H9 (cell line): Measurements from ENCODE around the gene CPLANE1. TPM values are rescaled to one million over a fixed set of nuclear protein-coding genes. Genes with fewer than 3 reads are reported as not detected.

Source experiments
- DNase-seq: peaks from one replicate; pipeline ENCODE4 v3.0.0-alpha.2; 2017
- H2AFZ ChIP-seq: one replicate; pipeline ENCODE4 v1.6.1; 2013; ENCODE audit warnings: mild to moderate bottlenecking, low read length, control low read depth, moderate library complexity
- H2AK5ac ChIP-seq: 2 replicates; pipeline ENCODE4 v1.6.1; 2013; ENCODE audit warnings: low read length, control low read depth, mixed read lengths; ENCODE audit not compliant: insufficient read length
- H2BK120ac ChIP-seq: one replicate; pipeline ENCODE4 v1.6.1; 2013; ENCODE audit warnings: low read depth, mild to moderate bottlenecking, low read length, control low read depth, inconsistent platforms; ENCODE audit not compliant: poor library complexity, severe bottlenecking
- H2BK12ac ChIP-seq: 2 replicates; pipeline ENCODE4 v1.6.1; 2013; ENCODE audit warnings: low read length, control low read depth, mixed read lengths, low read depth; ENCODE audit not compliant: insufficient read length
- H2BK15ac ChIP-seq: 2 replicates; pipeline ENCODE4 v1.6.1; 2013; ENCODE audit warnings: low read depth, low read length, control low read depth
- H2BK20ac ChIP-seq: one replicate; pipeline ENCODE4 v1.6.1; 2013; ENCODE audit warnings: low read depth, mild to moderate bottlenecking, low read length, control low read depth, inconsistent platforms; ENCODE audit not compliant: poor library complexity, severe bottlenecking
- H2BK5ac ChIP-seq: 2 replicates; pipeline ENCODE4 v1.6.1; 2013; ENCODE audit warnings: low read length, control low read depth, mixed read lengths; ENCODE audit not compliant: insufficient read length
- H3K14ac ChIP-seq: 2 replicates; pipeline ENCODE4 v1.6.1; 2013; ENCODE audit warnings: low read length, control low read depth; ENCODE audit not compliant: insufficient read depth
- H3K18ac ChIP-seq: 2 replicates; pipeline ENCODE4 v1.6.1; 2013; ENCODE audit warnings: low read depth, mild to moderate bottlenecking, mixed read lengths, low read length, control low read depth; ENCODE audit not compliant: insufficient read length
- H3K23ac ChIP-seq: 2 replicates; pipeline ENCODE4 v1.6.1; 2013; ENCODE audit warnings: low read length, control low read depth, mixed read lengths, low read depth; ENCODE audit not compliant: insufficient read length
- H3K23me2 ChIP-seq: 2 replicates; pipeline ENCODE4 v1.6.1; 2013; ENCODE audit warnings: low read depth, mild to moderate bottlenecking, mixed read lengths, low read length, control low read depth; ENCODE audit not compliant: insufficient read length, poor library complexity, severe bottlenecking
- H3K27ac ChIP-seq: 2 replicates; pipeline ENCODE4 v1.5.1; 2013; ENCODE audit warnings: low read length, control low read depth, mixed read lengths, low read depth; ENCODE audit not compliant: insufficient read length
- H3K27me3 ChIP-seq: 2 replicates; pipeline ENCODE4 v1.6.1; 2013; ENCODE audit warnings: low read length, control low read depth, inconsistent platforms; ENCODE audit not compliant: insufficient read depth
- H3K4ac ChIP-seq: 2 replicates; pipeline ENCODE4 v1.6.1; 2013; ENCODE audit warnings: low read depth, mild to moderate bottlenecking, control low read depth, inconsistent platforms, low read length, moderate library complexity
- H3K4me1 ChIP-seq: 2 replicates; pipeline ENCODE4 v1.6.1; 2013; ENCODE audit warnings: low read length, control low read depth, inconsistent platforms; ENCODE audit not compliant: insufficient read depth
- H3K4me2 ChIP-seq: 2 replicates; pipeline ENCODE4 v1.6.1; 2013; ENCODE audit warnings: low read length, control low read depth, mixed read lengths; ENCODE audit not compliant: insufficient read length, insufficient read depth
- H3K56ac ChIP-seq: 2 replicates; pipeline ENCODE4 v1.6.1; 2013; ENCODE audit warnings: low read depth, mild to moderate bottlenecking, mixed read lengths, low read length, control low read depth; ENCODE audit not compliant: insufficient read length
- H3K79me1 ChIP-seq: 2 replicates; pipeline ENCODE4 v1.6.1; 2013; ENCODE audit warnings: low read depth, mild to moderate bottlenecking, moderate library complexity, low read length, control low read depth, inconsistent platforms; ENCODE audit not compliant: insufficient read depth, poor library complexity, severe bottlenecking
- H3K79me2 ChIP-seq: 2 replicates; pipeline ENCODE4 v1.6.1; 2013; ENCODE audit warnings: low read length, control low read depth, inconsistent platforms; ENCODE audit not compliant: insufficient read depth
- H3K9ac ChIP-seq: 2 replicates; pipeline ENCODE4 v1.6.1; 2013; ENCODE audit warnings: low read length, control low read depth, mixed read lengths; ENCODE audit not compliant: insufficient read length; ENCODE audit errors: extremely low read depth
- H3K9me3 ChIP-seq: one replicate; pipeline ENCODE4 v1.6.1; 2013; ENCODE audit warnings: low read depth, low read length, inconsistent platforms; ENCODE audit not compliant: control insufficient read depth
- H3T11ph ChIP-seq: one replicate; pipeline ENCODE4 v1.6.1; 2013; ENCODE audit warnings: mild to moderate bottlenecking, low read length, control low read depth, inconsistent platforms
- H4K20me1 ChIP-seq: one replicate; pipeline ENCODE4 v1.6.1; 2013; ENCODE audit not compliant: control insufficient read depth, insufficient read length, insufficient read depth
- H4K5ac ChIP-seq: 2 replicates; pipeline ENCODE4 v1.6.1; 2013; ENCODE audit warnings: low read depth, mild to moderate bottlenecking, mixed read lengths, low read length, control low read depth; ENCODE audit not compliant: insufficient read length
- H4K8ac ChIP-seq: replicated peaks from 2 replicates; pipeline ENCODE4 v1.6.1; 2013; ENCODE audit warnings: low read length, control low read depth, mixed read lengths, low read depth; ENCODE audit not compliant: insufficient read length
- H4K91ac ChIP-seq: 2 replicates; pipeline ENCODE4 v1.6.1; 2013; ENCODE audit warnings: low read depth, mild to moderate bottlenecking, moderate library complexity, mixed read lengths, low read length, control low read depth; ENCODE audit not compliant: insufficient read length
- H3K27ac Mint-ChIP-seq, 3 experiments: 2 replicates in 2 of 3; 3 replicates in 1 of 3; pipeline ENCODE4 v1.8.0; 2020 to 2021; ENCODE audit warnings: mixed read lengths in 3 of 3, mild to moderate bottlenecking in 1 of 3, moderate library complexity in 1 of 3
- H3K27me3 Mint-ChIP-seq: 2 replicates; pipeline ENCODE4 v1.8.0; 2021; ENCODE audit warnings: low read depth, mild to moderate bottlenecking, moderate library complexity, mixed read lengths
- H3K36me3 Mint-ChIP-seq, 3 experiments: 2 replicates in 2 of 3; 3 replicates in 1 of 3; pipeline ENCODE4 v1.8.0; 2020 to 2021; ENCODE audit warnings: low read depth in 3 of 3, mixed read lengths in 3 of 3; ENCODE audit not compliant: insufficient read depth in 1 of 3
- H3K4me1 Mint-ChIP-seq, 2 experiments: 2 replicates each; pipeline ENCODE4 v1.8.0; 2020; ENCODE audit warnings: mixed read lengths in 2 of 2
- H3K4me3 Mint-ChIP-seq, 2 experiments: 2 replicates in 1 of 2; 3 replicates in 1 of 2; pipeline ENCODE4 v1.8.0; 2020 to 2021; ENCODE audit warnings: mild to moderate bottlenecking in 2 of 2, mixed read lengths in 2 of 2, moderate library complexity in 1 of 2
- H3K9me3 Mint-ChIP-seq, 2 experiments: 2 replicates in 1 of 2; 3 replicates in 1 of 2; pipeline ENCODE4 v1.8.0; 2020; ENCODE audit warnings: mild to moderate bottlenecking in 2 of 2, mixed read lengths in 2 of 2, moderate library complexity in 1 of 2
- WGBS: extraction: QIAGEN DNeasy Blood & Tissue Kit; methylation state at CpG from one replicate; pipeline ENCODE4 v1.1.7; 2013; ENCODE audit warnings: missing lambda C conversion rate, low lambda C conversion rate, mixed read lengths; ENCODE audit not compliant: insufficient read length; ENCODE audit errors: extremely low coverage; 5-methylcytosine and 5-hydroxymethylcytosine counted together
- total RNA-seq: library from RNA; stranded (reverse); gene quantifications from 2 replicates; pipeline ENCODE4 v1.2.1, GENCODE V29; 2021
- TF ChIP-seq, protein P1 (sequence below): fragments of 200-600 bp; sonication (generic); conservative IDR thresholded peaks from 3 replicates; pipeline ENCODE4 v1.8.0; 2021; ENCODE audit warnings: antibody characterized with exemption, mild to moderate bottlenecking

The CPLANE1 gene
- total RNA-seq, 1 experiment from 2014 or later, result 11.6 TPM

DNA sequence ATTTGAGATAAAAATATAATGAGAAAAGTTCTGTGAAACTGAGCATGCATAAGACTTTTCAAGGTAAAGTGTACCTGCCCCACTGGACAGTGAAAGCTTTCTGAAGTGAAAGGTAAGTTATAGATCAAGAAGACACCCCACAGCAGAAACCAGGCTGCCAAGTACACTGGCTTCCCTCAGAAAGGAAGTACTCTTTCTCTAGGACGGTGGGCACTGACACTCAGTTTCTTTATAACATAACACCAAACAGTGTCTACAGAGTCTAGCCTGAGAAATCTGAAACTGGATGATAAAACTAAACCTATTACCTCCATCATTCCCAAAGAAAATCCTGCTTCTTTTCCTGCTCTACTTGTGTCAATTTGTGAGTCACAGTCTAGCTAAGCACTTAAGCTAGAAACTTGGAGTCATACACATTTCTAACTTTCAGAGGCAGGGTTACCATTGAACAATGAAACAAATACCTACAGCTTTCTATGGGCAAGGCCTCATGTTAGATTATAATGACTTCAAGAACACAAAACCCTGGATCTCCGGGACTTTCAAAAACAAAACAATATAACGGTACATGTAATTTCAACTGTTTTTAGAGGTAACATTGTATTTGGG is 136.7 kb downstream of the CPLANE1 start:
- Histone ChIP-seq H2AFZ (no peak overlapping the region), H3K14ac (no peak overlapping the region), H3K9me3 (no peaks in the 10 kb centered on the region), H2BK20ac (no peak overlapping the region), H3K56ac (no peak overlapping the region), H3K79me1 (no peaks in the 10 kb centered on the region), H3K23ac (no peak overlapping the region), H2BK120ac (no peak overlapping the region), H3K4me2 (no peak overlapping the region), H3T11ph (no peak overlapping the region), H3K4me1 (no peaks in the 10 kb centered on the region), H3K4ac (no peak overlapping the region), H4K20me1 (no peaks in the 10 kb centered on the region), H3K23me2 (no peaks in the 10 kb centered on the region), H3K27ac (no peak overlapping the region), H3K18ac (no peak overlapping the region), H3K9ac (no peak overlapping the region), H4K8ac (no peak overlapping the region), H4K91ac (no peak overlapping the region), H2BK12ac (no peak overlapping the region), H3K79me2 (no peaks in the 10 kb centered on the region), H2BK15ac (no peak overlapping the region), H3K27me3 (no peaks in the 10 kb centered on the region), H4K5ac (no peak overlapping the region), H2BK5ac (no peak overlapping the region), H2AK5ac (no peak overlapping the region)
- Mint-ChIP-seq H3K4me1 (no peaks in the 10 kb centered on the region), H3K4me3 (no peak overlapping the region), H3K9me3 (no peaks in the 10 kb centered on the region), H3K36me3 (peaks cover 5 to 18% (median 18%) of the 10 kb centered on the region in 3 experiments; a peak in 6 of 7 replicates), H3K27ac (no peak overlapping the region), H3K27me3 (no peaks in the 10 kb centered on the region)
- no peak for DNase-seq
- no CpG with 5 or more reads among the region's 3 CpGs for WGBS
- TF ChIP-seq, protein P1, sequence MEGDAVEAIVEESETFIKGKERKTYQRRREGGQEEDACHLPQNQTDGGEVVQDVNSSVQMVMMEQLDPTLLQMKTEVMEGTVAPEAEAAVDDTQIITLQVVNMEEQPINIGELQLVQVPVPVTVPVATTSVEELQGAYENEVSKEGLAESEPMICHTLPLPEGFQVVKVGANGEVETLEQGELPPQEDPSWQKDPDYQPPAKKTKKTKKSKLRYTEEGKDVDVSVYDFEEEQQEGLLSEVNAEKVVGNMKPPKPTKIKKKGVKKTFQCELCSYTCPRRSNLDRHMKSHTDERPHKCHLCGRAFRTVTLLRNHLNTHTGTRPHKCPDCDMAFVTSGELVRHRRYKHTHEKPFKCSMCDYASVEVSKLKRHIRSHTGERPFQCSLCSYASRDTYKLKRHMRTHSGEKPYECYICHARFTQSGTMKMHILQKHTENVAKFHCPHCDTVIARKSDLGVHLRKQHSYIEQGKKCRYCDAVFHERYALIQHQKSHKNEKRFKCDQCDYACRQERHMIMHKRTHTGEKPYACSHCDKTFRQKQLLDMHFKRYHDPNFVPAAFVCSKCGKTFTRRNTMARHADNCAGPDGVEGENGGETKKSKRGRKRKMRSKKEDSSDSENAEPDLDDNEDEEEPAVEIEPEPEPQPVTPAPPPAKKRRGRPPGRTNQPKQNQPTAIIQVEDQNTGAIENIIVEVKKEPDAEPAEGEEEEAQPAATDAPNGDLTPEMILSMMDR, result no peak
